GM19193 (cell line): ENCODE results near the gene SEMA6C.

Experiments used
- POLR2A ChIP-seq: IDR thresholded peaks from 4 replicates; pipeline ENCODE4 v1.6.1; 2011; ENCODE audit not compliant: insufficient read depth, insufficient read length; ENCODE audit errors: extremely low read depth

Gene SEMA6C

DNA sequence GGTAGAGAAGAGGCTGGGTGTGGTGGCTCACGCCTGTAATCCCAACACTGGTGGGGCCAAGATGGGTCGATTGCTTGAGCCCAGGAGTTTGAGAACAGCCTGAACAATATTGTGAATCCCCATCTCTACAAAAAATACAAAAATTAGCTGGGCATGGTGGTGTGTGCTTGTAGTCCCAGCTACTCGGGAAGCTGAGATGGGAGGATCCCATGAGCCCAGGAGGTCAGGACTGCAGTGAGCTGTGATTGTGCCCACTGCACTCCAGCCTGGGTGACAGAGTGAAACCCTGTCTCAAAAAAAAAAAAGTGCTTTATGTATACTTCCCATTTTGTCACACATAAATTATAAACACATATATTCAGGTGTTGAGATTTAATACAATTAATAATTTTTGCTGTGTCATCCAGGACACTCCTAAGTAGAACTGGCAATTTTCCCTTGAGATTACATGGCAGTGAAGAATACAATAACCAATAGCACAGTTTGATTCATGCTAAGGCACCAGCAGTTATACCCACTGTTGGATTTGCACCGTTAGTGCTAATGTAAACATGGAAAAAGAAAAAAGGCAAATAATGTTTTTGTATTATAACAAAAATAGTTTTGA is 60.4 kb downstream of the SEMA6C start:
- TF ChIP-seq POLR2A, result no peak
